Osteocyte (in vitro differentiated cells): ENCODE measurements around the gene PPP2R1B. TPM values are rescaled to one million over a fixed set of nuclear protein-coding genes. Genes with fewer than 3 reads are reported as not detected.

Experiments used
- DNase-seq: peaks from one replicate; pipeline ENCODE4 v3.0.0; 2021; ENCODE audit warnings: mixed read lengths; ENCODE audit not compliant: unreplicated experiment; ENCODE audit errors: extremely low spot score
- H3K27ac Mint-ChIP-seq: one replicate; pipeline ENCODE4 v1.8.0; 2021; ENCODE audit warnings: mild to moderate bottlenecking, mixed read lengths; ENCODE audit not compliant: unreplicated experiment
- H3K27me3 Mint-ChIP-seq: one replicate; pipeline ENCODE4 v1.8.0; 2021; ENCODE audit warnings: mixed read lengths; ENCODE audit not compliant: unreplicated experiment
- H3K36me3 Mint-ChIP-seq: one replicate; pipeline ENCODE4 v1.8.0; 2021; ENCODE audit warnings: mixed read lengths; ENCODE audit not compliant: unreplicated experiment
- H3K4me1 Mint-ChIP-seq: one replicate; pipeline ENCODE4 v1.8.0; 2021; ENCODE audit warnings: mixed read lengths; ENCODE audit not compliant: unreplicated experiment
- H3K4me3 Mint-ChIP-seq: one replicate; pipeline ENCODE4 v1.8.0; 2021; ENCODE audit warnings: mild to moderate bottlenecking, moderate library complexity, mixed read lengths; ENCODE audit not compliant: unreplicated experiment
- H3K9me3 Mint-ChIP-seq: one replicate; pipeline ENCODE4 v1.8.0; 2021; ENCODE audit warnings: mixed read lengths; ENCODE audit not compliant: unreplicated experiment
- total RNA-seq: library from RNA; stranded (reverse); gene quantifications from 2 replicates; pipeline ENCODE4 v1.2.1, GENCODE V29; 2021
- TF ChIP-seq, protein P1 (sequence below): fragments of 200-600 bp; sonication (generic); IDR thresholded peaks from 2 replicates; pipeline ENCODE4 v1.5.0; 2021; ENCODE audit warnings: antibody characterized with exemption, mild to moderate bottlenecking, moderate library complexity

The PPP2R1B gene
- total RNA-seq, 1 donor from 2014 or later, result 26.0 TPM

DNA sequence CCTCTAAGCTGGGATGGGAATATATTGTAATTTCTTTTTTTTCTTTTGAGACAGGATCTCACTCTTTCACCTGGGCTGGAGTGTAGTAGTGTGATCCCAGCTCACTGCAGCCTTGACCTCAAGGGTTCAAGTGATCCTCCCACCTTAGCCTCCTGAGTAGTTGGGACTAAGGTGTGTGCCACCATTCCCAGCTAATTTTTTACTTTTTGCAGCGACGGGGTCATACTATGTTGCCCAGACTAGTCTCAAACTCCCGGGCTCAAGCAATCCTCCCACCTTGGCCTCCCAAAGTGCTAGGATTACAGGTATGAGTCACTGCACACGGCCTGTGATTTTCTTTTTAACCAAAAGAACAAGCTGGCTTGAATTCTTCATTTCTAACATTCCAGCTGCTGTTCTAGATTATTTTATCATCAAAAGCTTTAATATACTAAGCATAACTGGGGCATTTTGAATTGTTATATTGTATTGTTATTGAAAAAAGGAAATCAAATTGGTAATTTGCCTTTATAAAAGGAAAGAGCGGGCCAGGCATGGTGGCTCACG lies 26.8 kb upstream of the PPP2R1B start:
- H3K4me1 Mint-ChIP-seq, result peaks cover 38% of the 10 kb centered on the region
- peak overlapping the region; percentile 81 for H3K27ac Mint-ChIP-seq
- no peaks in the 10 kb centered on the region for H3K27me3 Mint-ChIP-seq
- TF ChIP-seq, protein P1, sequence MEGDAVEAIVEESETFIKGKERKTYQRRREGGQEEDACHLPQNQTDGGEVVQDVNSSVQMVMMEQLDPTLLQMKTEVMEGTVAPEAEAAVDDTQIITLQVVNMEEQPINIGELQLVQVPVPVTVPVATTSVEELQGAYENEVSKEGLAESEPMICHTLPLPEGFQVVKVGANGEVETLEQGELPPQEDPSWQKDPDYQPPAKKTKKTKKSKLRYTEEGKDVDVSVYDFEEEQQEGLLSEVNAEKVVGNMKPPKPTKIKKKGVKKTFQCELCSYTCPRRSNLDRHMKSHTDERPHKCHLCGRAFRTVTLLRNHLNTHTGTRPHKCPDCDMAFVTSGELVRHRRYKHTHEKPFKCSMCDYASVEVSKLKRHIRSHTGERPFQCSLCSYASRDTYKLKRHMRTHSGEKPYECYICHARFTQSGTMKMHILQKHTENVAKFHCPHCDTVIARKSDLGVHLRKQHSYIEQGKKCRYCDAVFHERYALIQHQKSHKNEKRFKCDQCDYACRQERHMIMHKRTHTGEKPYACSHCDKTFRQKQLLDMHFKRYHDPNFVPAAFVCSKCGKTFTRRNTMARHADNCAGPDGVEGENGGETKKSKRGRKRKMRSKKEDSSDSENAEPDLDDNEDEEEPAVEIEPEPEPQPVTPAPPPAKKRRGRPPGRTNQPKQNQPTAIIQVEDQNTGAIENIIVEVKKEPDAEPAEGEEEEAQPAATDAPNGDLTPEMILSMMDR, result no peak
- no peak overlapping the region for H3K4me3 Mint-ChIP-seq
- DNase-seq, result no peak
- H3K9me3 Mint-ChIP-seq, result peaks cover 11% of the 10 kb centered on the region
- peaks cover 18% of the 10 kb centered on the region for H3K36me3 Mint-ChIP-seq

DNA sequence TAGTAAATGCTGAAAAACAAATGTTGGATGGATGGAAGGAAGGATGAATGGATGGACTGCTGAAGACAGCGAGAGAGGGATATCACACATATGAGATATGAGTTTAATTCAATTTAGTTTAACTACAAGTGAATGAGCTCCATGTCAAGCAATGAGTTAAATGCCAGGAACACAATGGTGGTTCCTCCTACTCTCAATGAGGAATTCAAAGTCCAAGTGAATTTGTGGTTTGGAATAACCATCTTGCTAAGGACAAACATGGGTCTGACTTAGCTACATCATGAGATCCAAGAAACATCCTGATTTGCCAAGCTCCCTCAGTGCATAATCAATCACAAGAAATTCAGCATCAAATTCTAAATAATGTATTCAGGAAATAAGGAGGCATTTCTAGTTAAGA lies 26.1 kb upstream of the PPP2R1B start:
- no peak overlapping the region for H3K4me3 Mint-ChIP-seq
- peaks cover 38% of the 10 kb centered on the region for H3K4me1 Mint-ChIP-seq
- peaks cover 4% of the 10 kb centered on the region for H3K9me3 Mint-ChIP-seq
- TF ChIP-seq, protein P1, result no peak
- peak overlapping the region; percentile 81 for H3K27ac Mint-ChIP-seq
- H3K36me3 Mint-ChIP-seq, result peaks cover 15% of the 10 kb centered on the region
- no peak for DNase-seq
- H3K27me3 Mint-ChIP-seq, result no peaks in the 10 kb centered on the region

DNA sequence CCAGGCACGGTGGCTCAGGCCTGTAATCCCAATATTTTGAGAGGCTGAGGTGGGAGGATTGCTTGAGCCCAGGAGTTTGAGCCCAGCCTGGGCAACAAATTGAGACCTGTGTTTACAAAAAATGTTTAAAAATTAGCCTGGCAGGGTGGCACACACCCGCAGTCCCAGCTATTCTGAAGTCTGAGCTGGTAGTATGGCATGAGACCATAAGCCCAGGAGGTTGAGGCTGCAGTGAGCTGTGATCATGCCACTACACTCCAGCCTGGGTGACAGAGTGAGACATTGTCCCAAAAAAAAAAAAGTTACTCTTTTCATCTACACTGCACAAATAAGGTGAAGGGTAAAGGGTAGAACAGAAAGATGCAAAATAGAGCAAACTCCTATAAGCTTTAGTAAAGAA lies 22.3 kb upstream of the PPP2R1B start:
- Mint-ChIP-seq H3K36me3 (peaks cover 20% of the 10 kb centered on the region), H3K4me3 (no peak overlapping the region), H3K9me3 (no peaks in the 10 kb centered on the region), H3K4me1 (peaks cover 11% of the 10 kb centered on the region), H3K27me3 (no peaks in the 10 kb centered on the region), H3K27ac (no peak overlapping the region)
- TF ChIP-seq, protein P1, result no peak
- no peak for DNase-seq

DNA sequence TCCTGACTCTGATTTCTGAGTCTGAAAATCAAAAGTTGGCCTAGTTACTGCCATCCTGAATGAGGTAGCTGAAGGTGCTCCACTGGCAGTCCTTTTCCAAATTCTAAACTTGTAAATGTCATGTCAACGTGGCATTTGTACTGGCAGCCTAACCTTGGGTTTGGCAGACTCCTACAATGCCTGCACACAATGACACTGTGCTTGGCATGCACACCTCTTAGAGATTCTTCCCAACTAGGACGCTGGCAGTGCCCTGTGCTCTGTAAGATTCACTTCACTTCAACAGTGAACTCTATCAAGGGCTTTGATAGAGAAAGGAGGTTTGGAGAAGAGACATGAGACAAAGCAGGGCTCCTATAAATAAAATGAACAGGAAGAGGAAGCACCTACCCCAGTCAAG lies 21.9 kb upstream of the PPP2R1B start:
- Mint-ChIP-seq H3K36me3 (peaks cover 20% of the 10 kb centered on the region), H3K27ac (no peak overlapping the region), H3K27me3 (no peaks in the 10 kb centered on the region), H3K4me1 (peaks cover 7% of the 10 kb centered on the region), H3K4me3 (no peak overlapping the region), H3K9me3 (no peaks in the 10 kb centered on the region)
- TF ChIP-seq, protein P1, result no peak
- no peak for DNase-seq

DNA sequence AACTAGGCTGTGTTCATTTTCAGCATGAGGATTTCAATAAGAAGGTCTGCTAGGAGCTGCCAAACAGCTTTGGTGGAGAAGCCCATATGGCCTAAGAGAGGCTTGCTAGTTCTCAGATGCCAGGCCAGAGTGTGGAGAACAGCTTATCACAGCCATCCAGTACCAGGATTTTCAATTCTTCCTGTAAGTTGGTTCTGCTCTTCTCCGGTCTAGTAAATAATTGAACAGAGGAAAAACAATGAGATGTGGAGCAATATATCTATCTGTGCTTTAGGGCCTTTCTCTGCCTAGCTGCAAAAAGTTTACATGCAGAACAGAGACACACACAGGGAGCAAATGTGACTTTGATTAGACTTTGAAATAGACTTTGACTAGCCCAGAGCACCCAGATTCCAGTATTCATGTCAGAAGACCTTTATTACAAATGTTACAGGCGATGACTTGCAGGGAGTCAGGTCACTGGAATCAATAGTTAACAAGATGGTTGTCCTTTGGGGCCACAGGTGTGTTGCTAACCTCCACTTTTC lies 19.8 kb upstream of the PPP2R1B start:
- Mint-ChIP-seq H3K4me3 (no peak overlapping the region), H3K36me3 (peaks cover 14% of the 10 kb centered on the region), H3K4me1 (peaks cover 1% of the 10 kb centered on the region), H3K9me3 (no peaks in the 10 kb centered on the region), H3K27ac (no peak overlapping the region), H3K27me3 (no peaks in the 10 kb centered on the region)
- DNase-seq, result no peak
- TF ChIP-seq, protein P1, result no peak
